ENCODE measurements around the gene PITPNM1. TPM values are rescaled to one million over a fixed set of nuclear protein-coding genes. Genes with fewer than 3 reads are reported as not detected.
"Not testable (repeated sequence)": the region's sequence is repeated elsewhere in the genome, so short reads cannot be mapped to it uniquely, and the experiment has no call there.

PITPNM1 gene
- total RNA-seq, 4 donors from 2014 or later = 12.4 to 25.7 (median 19.7) TPM

DNA sequence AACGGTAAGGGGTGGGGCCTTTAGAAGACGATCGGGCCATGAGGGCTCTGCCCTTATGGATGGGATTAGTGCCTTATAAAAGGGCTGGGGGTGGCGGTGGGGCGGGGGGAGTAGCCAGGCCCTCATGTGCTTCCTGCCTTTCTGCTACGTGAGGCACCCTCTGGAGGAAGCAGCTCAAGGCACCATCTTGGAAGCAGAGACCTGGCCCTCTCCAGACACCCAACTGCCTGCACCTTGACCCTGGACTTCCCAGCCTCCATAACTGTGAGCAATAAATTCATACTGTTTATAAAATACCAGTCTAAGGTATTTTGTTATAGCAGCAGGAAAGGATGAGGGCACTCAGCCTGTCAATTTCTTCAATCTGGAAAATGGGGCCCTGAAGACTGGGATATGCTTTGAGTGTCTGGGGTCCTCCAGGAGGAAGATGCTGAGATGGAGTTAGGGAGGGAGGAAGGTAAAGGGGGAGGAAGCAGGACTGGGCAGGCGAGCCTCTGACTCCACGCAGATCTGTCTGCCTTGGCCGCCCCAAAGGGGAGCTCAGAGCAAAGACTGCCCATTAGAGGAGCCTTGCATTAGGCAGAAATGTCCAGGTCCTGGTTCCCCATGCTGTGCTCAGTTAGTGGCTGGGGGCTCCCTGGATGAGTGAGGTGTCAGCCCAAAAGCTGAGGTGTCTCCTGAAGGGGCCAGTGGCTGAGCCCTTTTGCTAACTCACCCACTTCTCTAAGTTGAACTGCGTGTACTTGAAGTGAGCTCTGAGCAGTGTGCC lies 12.8 kb upstream of the PITPNM1 start:
- WGBS = 95% methylated on average over 8 of the region's 10 CpGs
- TF ChIP-seq, protein P1, sequence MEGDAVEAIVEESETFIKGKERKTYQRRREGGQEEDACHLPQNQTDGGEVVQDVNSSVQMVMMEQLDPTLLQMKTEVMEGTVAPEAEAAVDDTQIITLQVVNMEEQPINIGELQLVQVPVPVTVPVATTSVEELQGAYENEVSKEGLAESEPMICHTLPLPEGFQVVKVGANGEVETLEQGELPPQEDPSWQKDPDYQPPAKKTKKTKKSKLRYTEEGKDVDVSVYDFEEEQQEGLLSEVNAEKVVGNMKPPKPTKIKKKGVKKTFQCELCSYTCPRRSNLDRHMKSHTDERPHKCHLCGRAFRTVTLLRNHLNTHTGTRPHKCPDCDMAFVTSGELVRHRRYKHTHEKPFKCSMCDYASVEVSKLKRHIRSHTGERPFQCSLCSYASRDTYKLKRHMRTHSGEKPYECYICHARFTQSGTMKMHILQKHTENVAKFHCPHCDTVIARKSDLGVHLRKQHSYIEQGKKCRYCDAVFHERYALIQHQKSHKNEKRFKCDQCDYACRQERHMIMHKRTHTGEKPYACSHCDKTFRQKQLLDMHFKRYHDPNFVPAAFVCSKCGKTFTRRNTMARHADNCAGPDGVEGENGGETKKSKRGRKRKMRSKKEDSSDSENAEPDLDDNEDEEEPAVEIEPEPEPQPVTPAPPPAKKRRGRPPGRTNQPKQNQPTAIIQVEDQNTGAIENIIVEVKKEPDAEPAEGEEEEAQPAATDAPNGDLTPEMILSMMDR (IDR thresholded peaks at IDR 0.05) = no peak
- TF ChIP-seq POLR2A (IDR thresholded peaks at IDR 0.05) (no peak), EP300 (IDR thresholded peaks at IDR 0.05) (no peak), POLR2AphosphoS5 (IDR thresholded peaks at IDR 0.05) (no peak)
- peaks cover 5% of the 10 kb centered on the region for H3K27me3 ChIP-seq
- no peak for DNase-seq (ENCODE audit: low spot score in 2 of 2)
- H3K4me3 ChIP-seq = no peak overlapping the region
- no peak overlapping the region for H3K27ac ChIP-seq
- H3K9me3 ChIP-seq = no peaks in the 10 kb centered on the region
- no peaks in the 10 kb centered on the region for H3K36me3 ChIP-seq
- no peaks in the 10 kb centered on the region for H3K4me1 ChIP-seq

DNA sequence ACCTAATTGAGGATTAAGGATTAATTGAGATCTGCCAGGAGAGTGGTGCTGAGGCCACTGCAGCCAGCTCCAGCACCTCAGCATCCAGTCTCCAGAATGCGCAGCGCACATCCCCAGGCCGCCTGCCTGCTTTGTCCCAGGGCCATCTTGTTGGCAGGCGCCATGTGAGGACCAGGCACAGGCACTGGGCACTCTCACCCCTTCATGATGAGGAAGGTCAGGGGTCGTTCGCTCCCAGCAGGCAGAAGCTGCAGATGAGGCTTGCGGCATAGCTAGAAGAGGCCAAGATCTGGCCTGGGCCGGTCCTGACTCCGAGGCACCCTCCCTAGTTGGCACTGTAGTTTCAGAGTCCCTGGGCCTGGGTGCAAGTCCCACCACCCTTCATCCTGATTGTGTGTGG lies 11.6 kb upstream of the PITPNM1 start:
- DNase-seq (ENCODE audit: low spot score in 2 of 2) = peak in 1 of 2 donors; percentile 78
- Histone ChIP-seq H3K27ac (no peak overlapping the region), H3K27me3 (peaks cover 3% of the 10 kb centered on the region), H3K4me1 (no peaks in the 10 kb centered on the region), H3K36me3 (no peaks in the 10 kb centered on the region), H3K4me3 (no peak overlapping the region), H3K9me3 (no peaks in the 10 kb centered on the region)
- no peak for TF ChIP-seq POLR2A (IDR thresholded peaks at IDR 0.05)
- TF ChIP-seq, protein P1 (IDR thresholded peaks at IDR 0.05) = no peak
- no peak for TF ChIP-seq EP300 (IDR thresholded peaks at IDR 0.05)
- no peak for TF ChIP-seq POLR2AphosphoS5 (IDR thresholded peaks at IDR 0.05)
- WGBS = 80% methylated on average over 1 of the region's 9 CpGs

DNA sequence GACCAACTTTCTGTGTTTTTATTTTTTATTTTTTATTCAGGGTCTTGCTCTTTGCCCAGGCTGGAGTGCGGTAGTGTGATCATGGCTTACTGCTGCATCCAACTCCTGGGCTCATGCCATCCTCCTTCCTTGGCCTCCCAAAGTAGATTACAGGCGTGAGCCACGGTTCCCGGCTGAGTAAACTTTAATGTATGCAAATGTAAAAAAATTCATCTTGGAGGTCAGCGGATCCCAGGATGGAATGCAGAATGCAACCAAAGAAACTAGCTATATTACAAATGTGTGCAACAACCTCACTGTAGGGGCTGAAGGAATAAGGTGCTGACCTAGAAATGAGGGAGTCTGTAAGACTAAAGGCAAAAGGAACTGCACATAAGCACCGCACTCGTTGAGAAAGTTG lies 9.0 kb upstream of the PITPNM1 start:
- TF ChIP-seq EP300 (IDR thresholded peaks at IDR 0.05) = no peak
- TF ChIP-seq POLR2A (IDR thresholded peaks at IDR 0.05) = no peak
- TF ChIP-seq, protein P1 (IDR thresholded peaks at IDR 0.05) = no peak
- TF ChIP-seq POLR2AphosphoS5 (IDR thresholded peaks at IDR 0.05) = no peak
- Histone ChIP-seq H3K27ac (no peak overlapping the region), H3K4me1 (no peaks in the 10 kb centered on the region), H3K4me3 (no peak overlapping the region), H3K9me3 (no peaks in the 10 kb centered on the region), H3K36me3 (no peaks in the 10 kb centered on the region), H3K27me3 (peaks cover 3% of the 10 kb centered on the region)
- WGBS = 81% methylated on average over 7 of the region's 7 CpGs
- DNase-seq (ENCODE audit: low spot score in 2 of 2) = no peak

DNA sequence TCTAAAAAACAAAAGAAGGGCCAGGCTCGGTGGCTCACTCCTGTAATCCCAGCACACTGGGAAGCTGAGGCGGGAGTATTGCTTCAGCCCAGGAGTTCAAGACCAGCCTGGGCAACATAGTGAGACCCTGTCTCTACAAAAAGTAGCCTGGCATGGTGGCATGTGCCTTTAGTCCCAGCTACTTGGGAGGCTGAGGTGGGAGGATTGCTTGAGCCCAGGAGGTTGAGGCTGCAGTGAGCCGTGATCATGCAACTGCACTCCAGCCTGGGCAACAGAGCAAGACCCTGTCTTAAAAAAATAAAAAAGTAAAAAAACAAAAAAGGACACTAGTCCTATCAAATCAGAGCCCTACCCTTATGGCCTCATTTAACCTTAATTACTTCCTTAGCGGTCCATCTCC lies 6.4 kb upstream of the PITPNM1 start:
- H3K27me3 ChIP-seq; DNase-seq (ENCODE audit: low spot score in 2 of 2); H3K4me3 ChIP-seq; H3K27ac ChIP-seq; H3K36me3 ChIP-seq; H3K9me3 ChIP-seq: not testable (repeated sequence)
- H3K4me1 ChIP-seq = peaks cover 22% of the 10 kb centered on the region
- WGBS = 86% methylated on average over 4 of the region's 4 CpGs

DNA sequence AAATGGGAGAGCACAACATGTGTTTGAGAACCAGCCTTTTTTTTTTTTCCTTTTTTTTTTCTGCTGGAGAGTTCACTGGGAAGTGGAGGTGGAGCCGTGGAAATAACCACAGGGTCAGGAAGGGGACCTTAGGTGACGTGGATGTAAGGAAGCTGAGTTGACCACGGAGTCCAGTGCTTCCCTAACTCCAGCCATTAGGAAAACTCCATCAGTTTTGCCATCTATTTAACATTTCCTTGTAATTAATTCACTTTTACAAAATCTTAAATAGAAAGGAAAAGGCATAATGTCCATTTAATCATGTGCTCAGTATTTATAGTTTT lies 4.8 kb upstream of the PITPNM1 start:
- no peak for DNase-seq (ENCODE audit: low spot score in 2 of 2)
- TF ChIP-seq, protein P1 (IDR thresholded peaks at IDR 0.05) = no peak
- no peak for TF ChIP-seq POLR2A (IDR thresholded peaks at IDR 0.05)
- TF ChIP-seq POLR2AphosphoS5 (IDR thresholded peaks at IDR 0.05) = no peak
- peaks cover 38% of the 10 kb centered on the region for H3K4me1 ChIP-seq
- 59% methylated on average over 3 of the region's 3 CpGs for WGBS
- no peaks in the 10 kb centered on the region for H3K36me3 ChIP-seq
- H3K27ac ChIP-seq = no peak overlapping the region
- no peak overlapping the region for H3K4me3 ChIP-seq
- H3K27me3 ChIP-seq = peaks cover 3% of the 10 kb centered on the region
- H3K9me3 ChIP-seq = no peaks in the 10 kb centered on the region
